HG02840 (cell line): Measurements from ENCODE around the gene VMP1.

Experiments used
- ATAC-seq: cut with Tn5 transposase; IDR thresholded peaks from one replicate; pipeline ENCODE4 v1.9.1; 2021; ENCODE audit warnings: mild to moderate bottlenecking, moderate library complexity, moderate number of reproducible peaks; ENCODE audit not compliant: unreplicated experiment, low FRiP score

The VMP1 gene

GRCh38 chr17:59707149-59707970 is at the start of gene VMP1, which contains the start of gene PTRH2:
Gene VMP1 (plus strand): TSS chr17:59707654. CDS start chr17:59731447, 23,793 bp downstream.
Gene PTRH2 (minus strand): TSS chr17:59707430. CDS start chr17:59697978, 9,452 bp downstream.
- peak; percentile 95 for ATAC-seq

GRCh38 chr17:59666235-59666634 is 41.2 kb upstream of the VMP1 start:
- no peak for ATAC-seq

- no peak for ATAC-seq
These were observed 38.6 kb upstream of the VMP1 start for GRCh38 chr17:59668816-59669215.

- no peak for ATAC-seq
These were observed 38.0 kb upstream of the VMP1 start for GRCh38 chr17:59669411-59669810.

- ATAC-seq, result no peak
These were observed 37.5 kb upstream of the VMP1 start for GRCh38 chr17:59669944-59670343.

GRCh38 chr17:59671386-59671785 is 36.1 kb upstream of the VMP1 start:
- no peak for ATAC-seq

- ATAC-seq, result no peak
These were observed 32.2 kb upstream of the VMP1 start for GRCh38 chr17:59675231-59675630.

- ATAC-seq, result no peak
These were observed 30.7 kb upstream of the VMP1 start for GRCh38 chr17:59676716-59677115.

- no peak for ATAC-seq
These were observed 28.5 kb upstream of the VMP1 start for GRCh38 chr17:59678918-59679317.

GRCh38 chr17:59680314-59680713 is 27.1 kb upstream of the VMP1 start:
- ATAC-seq, result no peak

- no peak for ATAC-seq
These were observed 24.2 kb upstream of the VMP1 start for GRCh38 chr17:59683283-59683682.

GRCh38 chr17:59684967-59685366 is 22.5 kb upstream of the VMP1 start:
- ATAC-seq, result no peak

GRCh38 chr17:59688008-59688407 is 19.4 kb upstream of the VMP1 start:
- ATAC-seq, result no peak

GRCh38 chr17:59688496-59688895 is 19.0 kb upstream of the VMP1 start:
- no peak for ATAC-seq

GRCh38 chr17:59693582-59693981 is 13.9 kb upstream of the VMP1 start:
- ATAC-seq, result no peak

- ATAC-seq, result no peak
These were observed 13.1 kb upstream of the VMP1 start for GRCh38 chr17:59694344-59694743.

GRCh38 chr17:59695945-59696681 is 11.3 kb upstream of the VMP1 start:
- ATAC-seq, result no peak

- ATAC-seq, result no peak
These were observed 10.7 kb upstream of the VMP1 start for GRCh38 chr17:59696682-59697277.

- ATAC-seq, result no peak
These were observed 9.3 kb upstream of the VMP1 start for GRCh38 chr17:59698143-59698542.

- ATAC-seq, result no peak
These were observed 8.2 kb upstream of the VMP1 start for GRCh38 chr17:59699218-59699617.

- no peak for ATAC-seq
These were observed 7.7 kb upstream of the VMP1 start for GRCh38 chr17:59699786-59700185.
